Stimulated activated CD4-positive, alpha-beta T cell treated with anti-CD3 and anti-CD28 coated beads, Interleukin-1b, Interleukin-23, amount 100 ng/mL, for 48 hours (primary cell): ENCODE data around the gene TGM6.
A peak's percentile ranks its signal among the peaks of the same experiment; 100 is the strongest.

Experiments
- DNase-seq: peaks from one replicate; pipeline ENCODE4 v3.0.0-alpha.2; 2020

Gene TGM6

GRCh38 chr20:2365091-2365490 lies 15.6 kb upstream of the TGM6 start:
- no peak for DNase-seq

GRCh38 chr20:2365666-2366065 lies 15.0 kb upstream of the TGM6 start:
- DNase-seq: no peak

GRCh38 chr20:2368621-2369020 lies 12.1 kb upstream of the TGM6 start:
- no peak for DNase-seq

GRCh38 chr20:2373098-2373497 lies 7.6 kb upstream of the TGM6 start:
- no peak for DNase-seq

- DNase-seq: no peak
Measured at GRCh38 chr20:2374346-2375125, 6.2 kb upstream of the TGM6 start.

DNA sequence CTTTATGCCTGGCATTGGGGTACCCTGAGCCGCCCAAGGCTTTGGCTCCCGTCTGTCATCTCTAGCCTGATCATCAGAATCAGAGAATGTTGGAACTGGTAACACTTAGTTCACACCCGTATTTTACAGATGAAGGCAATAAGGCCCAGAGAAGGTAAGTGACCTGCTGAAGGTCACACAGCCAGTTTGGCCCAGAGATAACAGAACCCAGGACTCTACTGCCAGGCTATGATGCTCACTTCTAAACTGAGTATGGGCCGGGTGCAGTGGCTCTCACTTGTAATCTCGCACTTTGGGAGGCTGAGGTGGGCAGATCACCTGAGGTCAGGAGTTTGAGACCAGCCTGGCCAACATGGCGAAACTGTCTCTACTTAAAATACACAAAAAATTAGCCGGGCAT lies 1.8 kb upstream of the TGM6 start:
- DNase-seq: no peak

GRCh38 chr20:2379511-2380229 lies 1.0 kb upstream of the TGM6 start:
- DNase-seq: no peak

DNA sequence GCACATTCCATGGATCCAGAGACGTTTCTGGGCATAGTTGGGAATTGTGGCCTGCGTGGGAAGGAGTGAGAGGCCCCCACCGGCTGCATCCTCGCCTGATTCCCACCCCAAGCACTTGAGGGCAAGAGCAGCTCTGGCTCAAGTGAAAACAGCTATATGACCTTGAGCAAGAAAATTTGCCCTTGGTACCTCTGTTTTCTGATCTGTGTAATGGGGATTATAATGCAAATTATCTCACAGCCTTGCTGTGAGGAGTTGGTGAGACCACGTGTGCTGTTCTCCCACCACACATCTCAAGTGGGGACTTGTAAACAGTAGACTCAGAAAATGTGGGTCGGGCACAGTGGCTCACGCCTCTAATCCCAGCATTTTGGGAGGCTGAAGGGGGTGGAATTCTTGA lies 602 bp downstream of the TGM6 start:
- DNase-seq: no peak

GRCh38 chr20:2382833-2383232 lies 2.1 kb downstream of the TGM6 start:
- DNase-seq: no peak

GRCh38 chr20:2385026-2385425 lies 4.3 kb downstream of the TGM6 start:
- no peak for DNase-seq

DNA sequence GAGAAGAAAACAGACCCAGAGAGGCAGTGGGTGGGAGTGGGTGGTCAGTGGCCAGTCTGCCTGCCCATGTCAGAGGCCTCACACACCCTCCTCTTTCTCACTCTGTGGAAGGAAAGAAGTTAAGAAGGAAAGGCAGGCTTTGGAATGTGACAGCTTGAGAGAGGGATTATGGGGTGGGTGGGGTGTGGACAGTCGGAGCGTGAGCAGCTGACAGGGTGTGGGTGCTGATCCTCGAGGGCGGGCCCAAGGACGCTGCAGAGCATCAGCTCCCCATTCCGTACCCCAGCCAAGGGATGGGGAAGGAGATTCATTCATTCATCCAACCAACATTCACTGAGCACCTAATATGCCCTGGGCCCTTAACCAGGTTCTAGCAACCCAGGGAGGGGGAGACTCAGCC lies 4.8 kb downstream of the TGM6 start:
- no peak for DNase-seq

DNA sequence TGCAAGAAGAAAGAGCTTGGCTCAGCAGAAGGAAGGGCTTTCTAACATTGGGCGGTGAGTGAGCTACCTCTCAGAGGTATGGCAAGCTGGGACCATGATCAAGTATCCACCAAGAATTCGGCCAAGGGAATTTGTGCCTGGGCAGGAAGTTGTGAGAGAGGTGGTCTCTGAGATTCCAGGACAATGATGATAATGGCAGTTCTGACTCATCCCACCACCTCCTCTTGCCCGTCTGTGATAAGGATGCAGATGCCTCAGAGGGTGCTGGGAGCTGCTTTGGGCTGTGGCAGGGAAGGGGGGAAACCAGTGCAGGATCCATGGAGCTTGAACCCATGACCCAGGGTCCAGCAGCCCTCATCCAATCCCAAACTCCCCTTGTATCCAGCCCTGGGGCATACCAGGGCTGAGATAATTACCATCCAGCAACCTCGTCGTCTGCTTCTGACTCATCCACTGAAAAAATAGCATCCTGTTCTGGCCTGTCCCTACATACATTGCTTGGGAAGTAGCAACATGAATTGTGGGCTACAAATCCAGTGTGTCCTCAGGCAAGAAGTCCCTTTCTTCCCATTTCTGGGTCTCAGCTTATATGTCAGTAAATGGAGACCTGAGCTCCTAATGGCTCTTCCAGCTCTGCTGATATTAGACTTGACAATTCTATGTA lies 5.9 kb downstream of the TGM6 start:
- no peak for DNase-seq

DNA sequence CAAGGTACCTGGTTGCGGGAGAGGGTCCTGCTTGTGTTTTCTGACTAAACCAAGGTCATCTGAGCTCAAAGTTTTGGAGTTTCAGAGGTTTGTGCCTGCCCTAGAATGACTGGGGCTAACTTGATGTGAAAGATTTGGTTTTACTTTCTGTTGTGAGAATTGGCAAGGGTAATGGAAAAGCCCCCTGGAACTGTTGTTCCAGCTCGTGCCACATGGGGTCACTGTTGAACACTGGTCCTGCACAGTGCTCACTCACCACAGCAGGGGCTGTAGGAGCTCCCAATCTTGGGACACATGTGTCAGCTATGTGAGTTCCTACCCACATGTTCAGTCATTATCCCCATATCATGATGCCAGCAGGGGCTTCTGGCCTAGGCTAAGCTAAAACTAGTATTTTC lies 6.5 kb downstream of the TGM6 start:
- peak; percentile 71 for DNase-seq

GRCh38 chr20:2387580-2387979 lies 6.9 kb downstream of the TGM6 start:
- no peak for DNase-seq

DNA sequence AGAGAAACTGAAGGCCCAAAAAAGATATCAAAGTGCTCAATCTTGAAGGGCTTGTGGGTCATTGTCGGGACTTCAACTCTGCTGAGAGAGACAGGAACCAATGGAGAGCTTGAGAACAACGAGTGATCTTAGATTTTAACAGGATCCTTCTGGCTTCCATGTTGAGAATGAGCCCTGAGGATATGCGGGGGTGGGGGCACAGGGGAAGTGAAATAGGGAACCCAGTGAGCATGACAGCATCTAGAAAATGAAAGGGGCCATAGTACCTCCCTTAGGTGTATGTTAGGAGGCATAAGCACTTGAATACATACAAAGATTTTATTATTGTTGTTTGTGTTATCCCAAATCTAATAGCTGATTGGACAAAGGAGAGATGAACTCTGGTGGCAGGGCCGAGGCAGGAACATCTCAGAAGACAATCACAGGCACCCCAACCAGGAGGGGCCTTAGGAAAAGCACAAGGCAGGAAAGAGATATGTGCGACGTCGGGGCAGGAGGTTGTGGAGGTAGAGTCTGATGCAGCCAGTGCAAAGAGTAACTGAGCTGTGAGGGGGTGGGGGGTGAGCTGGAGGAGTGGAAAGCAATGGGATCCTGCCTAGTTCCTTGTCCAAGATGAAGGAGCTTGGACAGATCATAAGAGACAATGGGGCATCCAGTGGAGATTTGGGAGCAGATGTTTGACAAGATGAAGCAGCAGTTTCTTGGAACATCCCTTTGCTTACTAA lies 10.4 kb downstream of the TGM6 start:
- no peak for DNase-seq

GRCh38 chr20:2394411-2395055 lies 13.8 kb downstream of the TGM6 start:
- DNase-seq: no peak

- DNase-seq: no peak
Measured at GRCh38 chr20:2395136-2395535, 14.4 kb downstream of the TGM6 start.

- DNase-seq: no peak
Measured at GRCh38 chr20:2396241-2396814, 15.6 kb downstream of the TGM6 start.

GRCh38 chr20:2397091-2397490 lies 16.4 kb downstream of the TGM6 start:
- no peak for DNase-seq

DNA sequence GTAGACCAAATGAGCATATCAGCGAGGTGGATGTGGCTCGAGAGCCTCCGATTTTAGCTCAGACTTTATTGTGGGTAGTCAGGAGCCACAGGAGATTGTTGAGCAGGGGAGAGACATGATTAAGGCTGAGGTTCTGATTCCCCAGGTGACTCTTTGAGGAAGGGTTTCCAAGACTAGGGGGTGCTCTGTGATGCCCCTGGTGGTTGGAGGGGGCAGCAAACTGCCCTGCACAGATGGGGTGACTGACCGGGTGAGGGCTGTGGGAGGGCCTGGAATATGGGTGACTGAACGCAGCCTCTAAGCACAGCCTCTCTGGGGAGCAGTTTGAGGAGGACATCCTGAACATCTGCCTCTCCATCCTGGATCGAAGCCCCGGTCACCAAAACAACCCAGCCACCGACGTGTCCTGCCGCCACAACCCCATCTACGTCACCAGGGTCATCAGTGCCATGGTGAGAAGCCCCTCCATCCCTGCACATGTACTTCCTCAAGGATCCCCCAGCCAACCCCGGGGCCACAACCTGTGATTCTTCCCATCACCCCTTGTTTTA lies 17.0 kb downstream of the TGM6 start:
- no peak for DNase-seq

- no peak for DNase-seq
Measured at GRCh38 chr20:2398449-2398848, 17.7 kb downstream of the TGM6 start.

DNA sequence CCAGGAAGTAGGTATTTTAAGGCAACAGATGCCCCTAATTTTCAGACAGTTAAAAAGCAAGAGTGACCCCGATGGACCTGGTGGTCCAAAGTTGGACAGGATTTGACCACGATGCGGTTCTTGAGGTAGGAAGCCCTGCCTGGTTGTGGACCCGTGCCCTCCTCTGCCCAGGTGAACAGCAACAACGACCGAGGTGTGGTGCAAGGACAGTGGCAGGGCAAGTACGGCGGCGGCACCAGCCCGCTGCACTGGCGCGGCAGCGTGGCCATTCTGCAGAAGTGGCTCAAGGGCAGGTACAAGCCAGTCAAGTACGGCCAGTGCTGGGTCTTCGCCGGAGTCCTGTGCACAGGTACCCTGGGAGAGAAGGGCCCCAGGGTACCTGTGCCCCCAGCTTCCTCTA lies 18.7 kb downstream of the TGM6 start:
- no peak for DNase-seq
